Measurements from ENCODE around the gene XPR1.

Gene XPR1

DNA sequence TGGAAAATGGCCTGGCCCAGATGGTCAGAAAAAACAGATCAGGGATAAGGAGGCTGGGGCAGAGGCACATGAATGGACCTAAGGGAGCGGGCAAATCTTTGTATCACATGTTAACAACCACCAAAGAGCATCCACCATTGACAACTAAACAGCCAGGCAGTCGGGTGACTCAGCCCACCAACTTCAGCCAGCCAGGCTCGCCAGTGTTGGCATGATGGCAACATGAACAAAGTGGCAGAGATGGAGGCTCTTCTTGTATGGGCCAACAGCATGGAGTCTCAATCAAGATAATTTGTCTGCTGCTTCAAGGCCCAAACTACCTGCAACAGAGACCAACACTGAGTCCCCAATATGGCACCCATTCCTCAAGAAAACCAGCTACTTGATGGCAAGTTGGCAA, 264.3 kb downstream of the XPR1 start:
- no peak for DNase-seq

DNA sequence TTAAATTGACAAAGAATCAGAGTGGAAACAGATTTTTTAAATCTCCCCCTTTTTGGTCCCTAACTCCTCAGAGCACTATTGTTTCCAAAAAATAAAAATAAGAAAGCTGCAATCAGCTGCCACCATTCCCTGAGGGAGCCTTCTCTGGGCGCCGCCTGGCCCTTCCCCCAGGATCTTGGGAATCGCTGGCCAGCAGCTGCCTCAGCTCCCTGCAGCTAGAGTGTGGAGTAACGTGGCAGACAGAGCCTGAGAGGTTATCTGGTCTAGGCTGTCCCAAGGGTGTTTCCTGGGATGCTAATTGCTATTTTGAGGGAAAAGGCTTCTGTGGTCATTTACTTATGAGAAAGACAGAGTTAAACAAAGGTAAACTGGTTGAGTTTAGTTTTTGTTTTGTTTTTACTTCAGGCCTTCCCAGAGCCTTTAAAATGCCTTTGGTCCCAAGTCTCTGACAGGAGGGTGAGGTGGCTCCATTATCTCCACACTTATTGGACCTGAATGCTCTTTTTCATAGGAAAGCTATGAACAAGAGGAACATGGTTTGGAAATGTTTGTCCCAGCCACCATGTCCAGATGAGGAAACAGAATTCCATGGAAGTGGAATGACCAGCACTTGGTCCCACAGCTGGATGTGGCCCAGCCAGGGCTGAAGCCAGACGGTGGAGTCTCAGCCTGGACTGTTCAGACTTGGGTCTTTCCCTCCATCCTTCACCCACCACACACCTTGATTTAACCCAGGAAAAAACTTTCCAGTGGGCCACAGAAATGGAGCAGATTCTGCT, 266.8 kb downstream of the XPR1 start:
- no peak for DNase-seq

DNA sequence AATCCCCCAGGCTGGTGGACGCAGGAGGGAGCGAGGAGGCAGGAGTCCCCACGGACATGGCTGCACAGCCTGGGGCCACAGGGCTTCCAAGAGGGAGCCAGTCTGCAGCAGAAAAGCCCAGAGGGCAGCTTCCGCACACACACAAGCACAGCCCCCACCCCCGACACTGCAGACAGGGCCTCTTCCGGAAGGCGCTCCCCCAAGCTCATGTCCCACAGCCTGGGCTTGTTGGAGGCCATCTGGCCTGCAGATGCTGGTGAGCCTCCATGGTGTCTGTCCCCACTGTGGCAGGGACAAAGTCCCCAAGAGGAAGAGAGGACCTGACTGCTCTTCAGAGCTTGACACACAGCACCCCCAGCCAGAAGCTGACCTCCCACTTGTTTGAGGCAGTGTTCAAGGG, 267.4 kb downstream of the XPR1 start:
- DNase-seq = no peak

DNA sequence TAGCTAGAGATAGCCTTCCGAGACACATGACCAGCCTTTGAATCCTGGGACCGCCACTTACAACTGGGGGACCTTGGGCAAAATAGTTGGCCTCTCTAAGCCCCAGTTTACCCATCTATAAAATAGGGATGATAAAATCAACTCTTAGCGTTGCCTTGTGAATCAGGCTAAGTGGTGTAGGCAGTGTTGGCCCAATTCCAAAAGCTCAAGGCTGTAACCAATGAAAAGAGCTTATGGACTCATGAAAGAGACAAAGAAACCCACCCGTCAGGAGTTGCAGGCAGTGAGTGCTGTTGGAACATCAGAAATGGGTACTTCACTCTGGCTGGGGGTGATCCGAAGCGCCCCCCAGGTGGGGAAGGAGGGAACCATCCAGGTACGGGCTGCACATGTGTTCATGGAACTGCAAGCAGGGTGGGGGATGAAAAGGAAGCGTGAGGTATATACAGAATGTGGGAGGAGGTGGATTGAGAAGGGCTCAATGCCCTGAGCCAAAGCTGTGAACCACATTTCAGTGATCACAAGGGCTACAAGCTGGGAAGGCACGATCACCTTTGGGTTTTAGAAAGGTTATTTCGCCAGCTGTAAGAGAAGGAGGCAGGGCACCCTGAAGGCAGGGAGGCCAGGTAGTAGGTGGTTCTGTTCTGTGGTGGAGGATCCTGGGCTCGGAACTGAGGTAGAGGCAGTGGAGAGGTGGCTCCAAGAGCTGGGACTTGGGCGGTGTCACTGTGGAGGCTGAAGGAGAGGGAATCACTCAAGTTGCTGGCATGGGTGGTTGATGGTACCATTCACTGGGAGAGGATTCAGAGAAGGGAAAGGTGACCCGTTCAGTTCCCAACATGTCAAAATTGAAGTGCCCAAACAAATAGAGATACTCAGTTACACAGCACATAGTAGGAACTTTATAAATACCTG, 269.5 kb downstream of the XPR1 start:
- no peak for DNase-seq

DNA sequence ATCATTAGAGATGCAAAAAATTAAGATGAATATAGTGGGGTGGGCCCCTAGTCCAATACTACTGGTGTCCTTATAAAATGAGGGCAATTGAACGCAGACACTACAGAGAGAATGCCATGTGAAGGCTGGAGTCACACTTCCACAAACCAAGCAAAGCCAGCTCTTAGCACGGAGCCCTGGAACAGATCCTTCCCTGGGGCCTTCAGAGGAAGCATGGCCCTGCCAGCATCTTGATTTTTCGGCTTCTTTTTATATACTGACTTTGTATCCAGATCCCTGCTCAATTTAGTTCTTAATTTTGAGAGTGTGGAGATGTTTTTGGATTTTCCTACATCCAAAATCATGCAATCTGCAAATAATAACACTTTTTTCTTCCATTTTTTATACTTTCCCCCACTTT, 270.7 kb downstream of the XPR1 start:
- no peak for DNase-seq

DNA sequence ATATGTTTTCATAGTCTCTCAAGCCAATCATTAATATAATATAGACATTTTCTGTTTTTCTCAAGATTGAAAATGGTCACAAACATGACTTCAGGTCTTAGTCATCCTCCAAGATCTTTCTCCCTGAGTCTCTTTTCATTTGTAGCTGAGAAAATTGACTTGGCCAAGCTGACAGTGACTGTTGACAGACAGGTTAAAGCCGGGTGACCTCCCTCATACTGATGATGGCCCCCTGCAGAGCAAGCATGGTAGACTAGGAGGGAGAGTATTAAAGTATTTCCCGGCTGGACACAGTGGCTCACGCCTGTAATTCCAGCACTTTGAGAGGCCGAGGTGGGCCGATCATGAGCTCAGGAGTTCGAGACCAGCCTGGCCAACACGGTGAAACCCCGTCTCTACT, 274.1 kb downstream of the XPR1 start:
- DNase-seq = no peak

DNA sequence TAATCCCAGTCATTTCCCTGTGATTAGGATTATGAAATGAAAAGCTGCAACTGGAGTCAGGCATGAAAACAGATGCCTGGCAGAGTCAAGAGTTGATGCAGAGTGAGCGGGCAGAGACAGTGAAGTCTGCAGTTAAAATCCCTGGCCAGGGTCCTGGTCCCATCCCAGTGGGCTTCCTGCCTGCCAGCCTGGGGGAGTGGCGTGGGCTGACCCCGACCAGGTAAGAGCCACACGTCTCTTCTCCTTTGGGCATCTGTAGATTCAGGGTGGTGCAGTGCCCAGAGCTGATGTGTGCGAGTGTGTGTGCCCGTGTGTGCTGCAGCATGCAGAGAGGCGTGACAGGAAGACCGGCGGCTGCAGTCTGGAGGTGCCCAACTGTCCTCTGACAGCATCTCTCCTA, 274.7 kb downstream of the XPR1 start:
- DNase-seq = no peak

DNA sequence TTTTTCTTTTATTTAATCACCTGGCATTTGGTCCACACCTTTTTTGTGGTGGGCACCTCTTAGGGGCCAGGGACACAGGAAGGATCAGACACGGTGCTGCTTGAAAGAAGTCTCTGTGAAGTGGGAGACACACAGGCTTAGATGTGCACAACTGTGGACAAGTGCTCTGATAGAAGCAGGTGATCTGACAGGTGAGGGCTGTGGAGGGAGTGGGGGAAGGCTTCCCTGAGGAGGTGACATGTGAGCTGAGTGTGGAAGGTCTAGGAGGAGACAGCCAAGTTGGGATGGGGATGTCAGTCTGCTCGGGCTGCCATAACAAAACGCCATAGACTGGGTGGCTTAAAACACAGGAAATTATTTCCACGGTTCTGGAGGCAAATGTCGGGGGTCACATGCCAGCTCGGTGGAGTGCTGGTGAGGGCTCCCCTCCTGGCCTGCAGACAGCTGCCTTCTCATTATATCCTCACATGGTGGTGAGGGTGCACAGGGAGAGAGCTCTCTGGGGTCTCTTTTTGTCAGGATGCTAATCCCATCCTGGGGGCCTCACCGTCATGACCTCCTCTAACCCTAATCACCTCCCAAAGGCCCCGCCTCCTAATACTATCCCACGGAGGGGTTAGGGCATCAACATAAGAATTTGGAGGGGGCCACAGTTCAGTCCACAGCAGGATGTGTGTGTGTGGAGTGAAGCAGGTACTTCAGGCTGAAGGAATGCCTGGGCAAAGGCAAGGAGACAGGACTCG, 275.7 kb downstream of the XPR1 start:
- no peak for DNase-seq

DNA sequence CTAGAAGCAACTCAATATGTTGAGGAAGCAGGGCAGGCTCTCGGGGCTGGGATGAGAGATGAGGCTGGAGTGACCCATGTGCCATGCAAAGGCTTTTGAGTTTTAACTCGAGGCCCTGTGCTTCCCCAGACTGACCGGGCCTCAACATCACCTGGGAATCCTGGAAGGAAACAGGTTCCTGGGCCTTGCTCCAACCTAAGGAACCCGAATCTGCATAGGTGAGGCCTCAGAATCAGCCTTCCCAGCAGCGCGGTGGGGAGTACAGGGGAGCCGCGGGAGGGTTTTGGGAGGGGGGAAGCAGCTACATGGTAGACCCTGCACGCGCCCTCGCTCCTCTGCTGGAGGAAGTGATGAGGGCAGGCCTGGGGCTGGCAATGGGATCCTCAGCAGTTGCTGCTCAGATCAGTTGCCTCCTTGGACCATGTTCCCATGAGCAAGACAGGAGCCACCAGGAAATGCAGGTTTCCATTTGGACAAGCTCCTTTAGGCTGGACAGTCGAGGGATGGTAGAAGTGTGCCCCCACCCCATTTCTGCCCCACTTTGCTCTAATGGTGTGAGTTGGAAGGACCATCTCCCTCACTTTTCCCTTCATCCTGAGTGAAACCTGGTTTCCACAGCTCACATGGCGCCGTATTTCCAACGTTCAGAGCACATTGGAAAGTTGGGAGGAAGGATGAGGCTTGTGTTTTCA, 276.4 kb downstream of the XPR1 start:
- DNase-seq = no peak

DNA sequence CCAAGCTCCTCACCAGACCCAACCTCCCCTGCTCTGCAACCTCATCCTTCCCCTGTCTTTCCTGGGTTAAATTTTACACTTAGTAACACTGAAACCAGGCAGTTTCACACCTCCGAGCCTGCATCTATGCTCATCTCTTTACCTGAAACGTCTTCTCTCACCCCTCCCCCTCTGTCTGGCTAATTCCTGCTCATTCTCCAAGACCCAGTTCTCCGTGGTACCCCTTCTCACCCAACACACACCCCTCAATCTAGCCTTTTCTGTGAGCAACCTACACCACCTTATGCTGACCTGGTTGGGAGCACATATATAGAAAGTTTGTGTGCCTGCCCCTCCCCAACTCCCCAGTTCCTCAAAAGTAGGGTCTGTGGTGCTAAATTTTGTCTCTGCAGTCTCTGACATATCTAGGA, 277.2 kb downstream of the XPR1 start:
- no peak for DNase-seq

DNA sequence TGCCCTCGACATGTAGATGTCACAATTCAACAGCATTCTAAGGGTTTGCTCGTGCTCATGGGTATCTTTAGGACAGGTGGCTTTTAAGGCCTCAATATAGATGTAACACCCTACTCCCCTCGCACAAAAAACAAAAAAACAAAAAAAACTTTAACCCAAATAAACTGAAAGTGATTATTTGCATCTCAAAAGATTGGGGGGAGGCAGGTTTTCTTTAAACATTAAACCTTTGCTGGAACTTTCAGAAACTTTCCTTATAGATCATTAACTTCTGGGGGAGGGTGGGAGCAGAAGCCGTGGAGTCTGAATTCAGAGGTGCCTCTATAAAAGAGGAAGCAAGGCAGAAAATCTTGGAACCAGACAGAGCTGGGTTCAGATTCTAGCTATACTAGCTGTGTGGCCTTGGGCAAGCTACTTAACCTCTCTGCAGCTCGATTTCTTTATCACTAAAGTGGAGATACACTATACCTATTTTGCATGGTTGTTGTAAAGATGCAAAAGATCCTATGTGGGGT, 277.7 kb downstream of the XPR1 start:
- DNase-seq = no peak

DNA sequence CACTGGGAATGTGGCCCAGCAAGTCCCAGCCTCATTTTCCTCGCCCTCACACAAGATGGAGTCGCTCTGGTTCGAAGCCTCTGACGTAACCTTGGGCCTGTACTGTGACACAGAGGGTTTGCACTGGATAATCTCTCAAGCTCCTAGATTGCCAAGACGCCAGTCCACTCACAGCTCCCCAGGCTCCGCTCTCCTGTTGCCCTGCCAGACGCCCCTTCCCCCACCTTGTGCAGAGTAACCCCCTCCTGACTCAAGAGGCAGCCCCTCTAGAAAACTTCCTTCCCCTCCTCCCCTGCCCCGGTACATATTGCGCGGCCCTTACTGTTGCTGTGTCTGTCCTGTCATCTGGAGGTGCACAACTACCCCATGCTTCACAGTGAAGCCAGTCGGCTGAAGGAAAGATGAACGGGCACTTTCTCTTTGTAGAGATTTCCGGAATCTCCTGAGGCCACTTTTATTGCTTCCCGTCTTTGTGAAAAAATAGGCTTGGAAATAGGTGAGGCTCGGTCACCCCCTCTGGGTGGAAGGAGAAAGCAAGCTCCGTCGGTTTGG, 279.9 kb downstream of the XPR1 start:
- peak; percentile 48 for DNase-seq

DNA sequence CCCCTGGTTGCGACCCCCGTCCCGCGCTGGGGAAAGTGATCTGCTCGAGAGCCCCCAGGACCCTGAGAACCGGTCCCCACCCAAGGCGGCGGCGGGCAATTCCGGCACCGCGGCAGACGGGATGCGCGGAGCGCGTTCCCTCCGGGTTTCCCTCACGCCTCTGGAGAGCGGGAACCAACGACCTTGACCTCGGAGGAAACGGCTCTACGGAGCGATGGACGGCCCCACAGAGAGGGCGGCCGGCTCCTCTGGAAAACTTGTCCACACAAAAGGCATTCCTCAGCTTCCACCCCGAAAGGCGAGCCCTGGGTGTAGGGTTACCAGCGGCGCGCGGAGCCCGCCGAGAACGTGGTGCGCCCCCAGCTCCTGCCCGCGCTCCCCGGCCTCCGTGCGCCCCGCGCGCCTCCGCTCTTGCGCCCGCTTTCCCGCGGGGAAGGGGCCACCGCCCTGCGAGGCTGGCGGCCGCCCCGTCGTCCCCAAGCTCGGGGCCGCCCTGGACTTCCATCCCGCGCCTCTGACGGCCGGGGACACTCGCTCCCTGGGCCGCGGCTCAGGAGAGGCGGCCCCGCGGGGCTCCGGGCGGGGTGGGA, 280.5 kb downstream of the XPR1 start:
- peak; percentile 55 for DNase-seq

DNA sequence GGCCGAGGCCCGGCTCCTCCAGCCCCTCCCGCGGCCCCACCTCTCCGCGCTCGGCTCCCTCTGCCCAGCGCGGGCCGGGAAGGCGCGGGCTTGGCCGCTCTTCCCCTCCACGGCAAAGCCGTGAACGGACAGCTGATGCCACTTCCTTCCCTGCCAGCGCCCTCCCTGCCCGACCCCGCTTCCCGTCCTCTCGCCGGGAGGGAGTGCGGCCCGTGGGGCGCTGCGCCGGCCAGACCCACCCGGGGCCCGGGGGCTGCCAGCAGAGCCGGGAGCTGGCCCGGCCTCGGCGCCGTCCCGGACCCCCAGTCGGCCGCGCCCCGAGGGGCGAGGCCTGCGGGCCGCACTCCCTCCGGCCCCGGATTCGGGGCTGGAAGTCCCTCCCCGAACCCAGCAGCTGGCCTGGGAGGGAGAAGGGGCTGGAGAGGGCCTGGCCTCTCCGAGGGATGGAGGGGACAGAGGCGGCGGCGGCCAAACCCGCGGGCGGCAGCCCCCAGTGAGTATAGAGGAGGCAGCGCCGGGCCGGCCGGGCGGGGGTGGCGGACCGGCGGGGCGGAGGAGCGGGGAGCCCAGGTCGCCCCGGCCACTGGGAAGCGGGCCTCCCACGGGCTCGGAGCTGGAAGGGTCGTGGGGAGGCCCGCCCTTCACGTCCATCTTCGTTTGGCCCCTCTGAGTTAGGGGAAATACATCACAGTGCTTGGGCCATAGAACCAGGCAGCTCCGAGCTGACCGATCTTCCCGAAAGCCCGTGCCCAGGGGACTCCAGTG, 281.2 kb downstream of the XPR1 start, which contains the start of gene KIAA1614:
TSS of gene KIAA1614 (plus strand) at position 97 of the 765 bp plus-strand sequence. CDS start at position 444, 347 bp downstream.
- peak; percentile 71 for DNase-seq

DNA sequence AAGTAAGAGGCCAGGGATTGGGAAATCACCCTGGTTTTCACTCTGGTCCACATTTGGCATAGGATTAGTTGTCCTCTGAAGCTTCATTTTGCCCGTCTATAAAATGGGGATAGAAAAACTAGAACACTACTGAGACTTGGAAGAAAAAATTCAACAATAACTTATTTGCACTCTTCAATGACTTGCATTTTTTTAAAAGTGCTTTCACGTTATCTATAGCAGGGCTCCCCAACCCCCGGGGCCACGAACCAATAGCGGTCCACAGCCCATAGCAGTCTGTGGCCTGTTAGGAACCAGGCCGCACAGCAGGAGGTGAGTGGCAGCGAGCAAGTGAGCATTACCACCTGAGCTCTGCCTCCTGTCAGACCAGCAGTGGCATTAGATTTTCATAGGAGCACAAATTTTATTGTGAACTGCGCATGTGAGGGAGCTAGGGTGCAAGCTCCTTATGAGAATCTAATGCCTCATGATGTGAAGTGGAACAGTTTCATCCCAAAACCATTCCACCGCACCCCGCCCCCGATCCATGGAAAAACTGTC, 283.7 kb downstream of the XPR1 start:
- DNase-seq = no peak

DNA sequence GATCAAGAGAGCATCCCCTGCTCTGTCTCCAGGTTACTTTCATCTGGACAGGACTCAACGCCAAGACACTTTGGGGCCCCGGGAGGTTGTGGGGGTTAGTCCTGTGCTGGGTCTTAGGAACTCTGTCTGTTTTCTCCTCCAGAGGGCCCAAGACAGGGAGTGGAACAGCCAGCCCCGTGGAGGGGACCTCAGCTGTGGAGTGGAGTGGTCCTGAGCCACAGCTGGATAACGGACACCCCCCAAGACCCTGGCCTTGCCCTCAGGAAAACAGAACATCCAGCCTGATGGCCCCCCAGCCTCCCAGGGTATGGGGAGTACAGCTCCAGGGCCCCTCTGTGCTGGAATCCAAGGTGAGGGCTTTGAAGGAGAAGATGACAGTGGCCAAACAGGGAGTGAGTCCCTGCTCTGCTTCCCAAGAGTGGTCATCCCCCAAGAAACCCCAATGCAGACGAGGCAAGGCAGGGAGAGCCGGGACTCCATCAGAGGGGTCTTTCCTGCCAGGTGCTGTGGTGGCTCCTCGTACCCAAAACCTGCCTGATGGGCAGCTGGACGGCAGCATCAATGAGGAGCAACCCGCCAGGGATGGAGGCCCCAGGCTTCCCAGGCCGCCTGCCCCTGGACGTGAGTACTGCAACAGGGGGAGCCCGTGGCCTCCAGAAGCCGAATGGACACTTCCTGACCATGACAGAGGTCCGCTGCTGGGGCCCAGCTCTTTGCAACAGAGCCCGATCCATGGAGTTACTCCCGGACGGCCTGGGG, 284.4 kb downstream of the XPR1 start:
- DNase-seq = no peak

DNA sequence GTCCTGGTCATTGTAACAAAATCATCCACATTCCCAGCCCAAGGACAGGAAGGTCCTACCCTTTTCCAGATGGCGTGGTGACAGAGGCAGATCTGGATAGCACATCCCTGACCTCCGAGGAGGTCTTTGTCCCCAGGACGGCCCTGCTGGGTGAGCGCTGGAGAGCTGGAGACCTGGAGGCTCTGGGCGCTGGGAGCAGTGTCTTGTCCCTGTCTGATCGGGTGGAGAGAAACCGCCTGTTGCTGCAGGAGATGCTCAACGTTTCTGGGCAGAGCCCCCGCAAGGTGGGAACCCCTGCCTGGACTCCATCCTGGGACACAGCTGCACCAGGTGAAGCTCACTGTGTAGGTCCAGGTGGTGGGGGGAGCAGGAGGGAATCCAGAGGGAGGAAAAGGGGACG, 284.9 kb downstream of the XPR1 start:
- DNase-seq = no peak

DNA sequence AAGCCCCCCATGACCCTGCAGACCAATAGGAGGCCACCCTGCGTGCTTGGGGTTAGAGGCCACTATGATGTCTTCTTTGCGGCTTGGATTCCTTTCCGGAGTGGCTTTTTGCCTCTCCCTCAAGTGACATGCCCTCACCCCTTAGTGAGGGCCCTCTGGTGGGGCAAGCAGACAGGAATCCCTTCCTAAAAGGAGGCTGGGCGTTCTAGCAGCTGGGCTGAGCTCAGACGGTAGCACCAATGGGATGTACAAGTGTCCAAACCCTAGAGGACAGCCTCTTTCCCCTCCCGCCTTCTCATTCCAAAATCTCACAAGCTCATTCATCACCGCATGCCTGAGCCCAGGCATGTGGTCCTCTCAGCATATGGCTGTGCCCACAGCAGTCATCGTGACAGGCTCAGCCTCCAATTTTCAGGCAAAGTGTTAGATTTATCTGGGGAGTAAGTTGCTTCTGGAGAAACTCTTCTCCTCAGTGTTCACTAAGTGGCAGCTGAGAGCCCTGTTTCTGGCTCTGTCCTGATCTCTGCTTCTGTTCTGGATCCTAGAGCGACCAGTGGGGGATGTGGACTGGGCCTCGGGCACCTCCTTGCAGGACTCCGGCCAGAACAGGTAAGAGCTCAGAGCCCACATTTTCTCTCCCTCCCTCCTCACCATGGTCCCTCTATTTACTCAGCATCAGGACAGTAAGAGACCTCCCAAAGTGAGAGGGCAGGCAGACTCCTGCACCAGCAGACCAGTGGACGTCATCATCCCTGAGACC, 285.7 kb downstream of the XPR1 start:
- no peak for DNase-seq

DNA sequence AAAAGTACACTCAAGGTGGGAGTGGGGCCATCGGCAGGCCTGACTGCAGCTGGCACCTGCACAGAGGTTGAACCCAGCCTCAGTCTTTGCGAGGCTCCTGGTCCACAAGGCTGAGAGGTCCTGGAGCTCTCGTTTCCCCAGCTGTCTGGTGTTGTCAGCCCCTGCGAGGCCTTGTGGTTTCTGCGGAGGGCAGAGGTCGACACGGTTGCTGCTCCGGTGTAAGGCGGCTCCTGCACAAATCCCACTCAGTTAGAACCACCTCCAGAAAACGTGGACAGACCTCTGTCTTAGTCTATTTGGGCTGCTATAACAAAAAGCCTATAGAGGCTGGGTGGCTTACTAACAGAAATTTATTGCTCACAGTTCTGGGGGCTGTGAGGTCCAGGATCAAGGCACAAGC, 286.7 kb downstream of the XPR1 start:
- DNase-seq = no peak
